Skin epidermis (tissue), 12 donors: Measurements from ENCODE around the gene CFAP100.

Experiments used
- H3K27ac ChIP-seq, 21 experiments: fragments of 200-600 bp; sonication (generic) in 11 of 21; one replicate each; pipeline ENCODE4 v1.5.0; 2020; ENCODE audit warnings: mild to moderate bottlenecking in 3 of 21, inconsistent platforms in 2 of 21, moderate library complexity in 2 of 21
- H3K4me3 ChIP-seq, 7 experiments: fragments of 200-600 bp; sonication (generic) in 2 of 7; one replicate each; pipeline ENCODE4 v1.5.0; 2020; ENCODE audit warnings: inconsistent platforms in 2 of 7, mild to moderate bottlenecking in 2 of 7, moderate library complexity in 1 of 7

The CFAP100 gene

DNA sequence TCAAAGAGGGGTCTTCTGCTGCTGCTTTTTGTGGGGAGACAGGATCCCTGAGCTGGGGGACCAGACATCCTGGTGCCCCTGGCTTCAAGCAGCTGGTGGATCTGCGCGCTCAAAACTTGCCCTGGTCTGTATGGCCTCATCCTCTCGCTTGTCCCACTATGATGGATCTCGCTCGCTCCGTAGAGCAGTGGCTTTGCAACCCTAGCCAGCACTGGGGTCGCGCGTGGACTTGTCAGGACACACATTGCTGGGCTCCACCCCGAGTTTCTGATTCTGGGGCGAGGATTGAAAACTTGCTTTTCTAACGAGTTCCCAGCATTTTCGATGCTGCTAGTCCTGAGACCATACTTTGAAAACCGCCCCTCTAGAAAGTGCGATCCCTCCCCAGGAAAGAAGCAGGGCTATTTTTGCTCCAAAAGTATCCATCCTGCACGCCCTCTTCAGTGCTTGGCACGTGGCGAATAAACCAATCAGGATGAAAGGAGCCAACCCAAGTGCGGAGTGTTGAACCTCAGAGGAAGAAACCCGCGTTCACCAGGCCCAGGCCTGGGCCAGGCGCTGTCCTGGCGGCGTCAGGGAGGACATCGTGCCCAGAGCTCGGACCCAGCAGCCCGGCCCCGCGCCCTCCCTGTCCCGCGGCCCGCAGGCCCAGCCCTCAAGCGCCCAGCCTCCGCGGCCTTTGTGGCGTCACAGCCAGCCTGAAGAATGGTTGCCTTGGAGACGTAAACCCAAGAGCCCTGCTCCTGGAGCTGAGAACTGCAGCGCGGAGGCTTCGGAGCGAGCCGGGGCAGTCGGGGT, at the start of gene CFAP100:
CFAP100 (plus strand) TSS at position 731 of the 798 bp plus-strand sequence. CDS start 1,092 bp downstream, outside the sequence.
- H3K27ac ChIP-seq: no peak within 1 kb of the TSS
- H3K4me3 ChIP-seq: peak within 1 kb of the TSS in 1 of 7 experiments; percentile 1

DNA sequence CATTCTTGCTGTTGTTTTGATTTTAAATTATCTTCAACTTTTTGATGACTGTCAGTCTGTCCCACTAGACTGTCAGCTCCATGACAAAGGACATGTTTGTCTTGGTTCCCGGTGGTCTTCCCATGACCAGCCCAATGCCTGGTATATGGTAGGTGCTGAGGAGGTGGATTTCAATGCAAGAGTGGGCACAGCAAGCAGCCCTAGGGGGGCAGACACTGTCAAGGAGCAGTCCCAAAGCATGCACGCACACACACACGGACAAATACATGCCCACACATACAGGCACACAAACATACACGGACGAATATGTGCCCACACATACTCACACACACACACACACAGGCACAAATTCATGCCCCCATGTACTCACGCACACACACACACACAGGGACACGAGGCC, 49.5 kb upstream of the CFAP100 start:
- no peak overlapping the region for H3K27ac ChIP-seq
- H3K4me3 ChIP-seq: no peak overlapping the region

DNA sequence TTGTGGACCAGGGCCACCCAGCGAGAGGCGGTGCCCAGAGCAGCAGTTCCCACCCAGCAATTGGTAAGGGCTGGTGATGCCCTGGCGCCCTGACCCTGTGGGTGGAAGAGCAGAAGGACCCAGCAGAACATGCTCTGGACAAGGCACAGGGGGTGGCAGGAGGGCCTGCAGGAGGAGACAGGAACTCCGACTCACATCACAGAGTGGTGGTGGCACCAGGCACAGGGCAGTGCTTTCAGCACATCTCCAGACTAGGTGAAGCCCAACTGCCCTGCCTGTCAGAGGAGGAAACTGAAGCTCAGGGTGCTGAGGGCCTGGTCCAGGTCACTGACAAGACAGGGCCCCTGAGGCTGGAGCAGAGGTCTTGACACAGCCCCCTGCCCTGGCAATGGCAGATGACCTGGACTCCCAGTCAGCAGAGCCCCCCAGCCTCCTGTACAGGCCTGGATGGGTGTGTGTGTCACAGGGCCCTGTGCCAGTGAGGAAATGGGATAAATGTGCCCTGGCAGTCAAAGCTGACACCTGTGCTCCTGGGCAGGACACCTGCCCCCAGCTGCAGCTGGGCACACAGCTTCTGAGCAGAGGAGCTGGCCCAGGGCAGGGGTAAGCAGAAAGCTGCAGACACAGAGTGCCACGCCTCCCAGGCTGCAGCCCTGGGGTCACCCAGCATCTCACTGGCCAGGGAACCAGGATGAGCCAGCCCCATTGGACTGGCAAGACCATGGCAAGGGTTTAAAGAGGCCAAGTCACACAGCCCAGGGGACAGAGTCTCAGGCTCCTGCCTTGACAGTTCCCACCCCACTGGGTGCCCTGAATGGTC, 48.9 kb upstream of the CFAP100 start:
- H3K27ac ChIP-seq: no peak overlapping the region

DNA sequence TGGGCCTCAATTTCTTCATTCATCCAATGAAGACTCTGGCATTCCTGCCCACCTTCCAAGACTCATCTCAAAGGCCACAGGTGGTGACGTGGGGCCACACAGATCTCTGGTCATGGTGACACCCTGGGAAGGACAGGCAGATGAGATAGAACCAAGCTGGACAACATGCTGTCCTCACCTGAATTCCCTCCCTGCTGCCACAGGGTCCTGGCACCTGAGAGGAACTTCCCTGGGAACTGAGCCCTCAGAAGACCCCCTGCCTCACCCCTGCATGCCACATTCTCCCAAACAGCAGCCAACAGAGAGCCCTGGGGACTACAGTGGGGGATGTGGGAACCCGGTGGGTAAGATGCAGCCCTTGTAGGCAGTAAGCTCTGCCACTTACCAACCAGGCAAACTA, 48.2 kb upstream of the CFAP100 start:
- no peak overlapping the region for H3K4me3 ChIP-seq
- no peak overlapping the region for H3K27ac ChIP-seq

More for the DNA sequence above, 48.9 kb upstream of the CFAP100 start:
- no peak overlapping the region for H3K4me3 ChIP-seq

DNA sequence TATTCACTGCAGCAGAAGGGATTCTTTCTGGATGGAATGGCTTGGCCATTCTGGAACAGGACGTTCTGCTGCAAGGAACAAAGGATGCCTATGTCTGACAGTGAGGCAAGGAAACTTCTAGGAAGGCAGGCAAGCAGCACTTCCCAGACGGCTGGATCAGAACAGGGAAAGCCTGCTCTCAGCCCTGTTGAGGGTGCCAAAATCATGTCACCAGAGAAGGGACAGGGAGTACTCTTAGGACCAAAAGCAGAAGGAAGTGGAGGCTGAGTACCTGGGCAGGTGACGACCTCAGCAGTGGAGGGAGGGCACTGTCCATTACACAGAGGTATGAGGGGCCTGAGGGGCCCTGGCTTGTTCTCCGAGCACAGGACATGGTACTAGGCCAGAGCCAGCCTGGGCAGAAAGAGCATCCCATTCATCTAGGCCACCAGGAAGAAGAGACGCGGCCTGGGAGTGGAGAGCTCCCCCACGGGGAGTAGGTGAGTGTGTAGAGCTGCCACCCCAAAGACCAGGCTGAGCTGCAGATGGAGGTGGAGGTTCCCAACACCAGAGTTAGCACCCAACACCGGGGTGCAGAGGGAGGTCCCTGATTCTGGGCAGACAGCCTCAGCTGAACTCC, 47.1 kb upstream of the CFAP100 start:
- H3K27ac ChIP-seq: no peak overlapping the region
- no peak overlapping the region for H3K4me3 ChIP-seq

DNA sequence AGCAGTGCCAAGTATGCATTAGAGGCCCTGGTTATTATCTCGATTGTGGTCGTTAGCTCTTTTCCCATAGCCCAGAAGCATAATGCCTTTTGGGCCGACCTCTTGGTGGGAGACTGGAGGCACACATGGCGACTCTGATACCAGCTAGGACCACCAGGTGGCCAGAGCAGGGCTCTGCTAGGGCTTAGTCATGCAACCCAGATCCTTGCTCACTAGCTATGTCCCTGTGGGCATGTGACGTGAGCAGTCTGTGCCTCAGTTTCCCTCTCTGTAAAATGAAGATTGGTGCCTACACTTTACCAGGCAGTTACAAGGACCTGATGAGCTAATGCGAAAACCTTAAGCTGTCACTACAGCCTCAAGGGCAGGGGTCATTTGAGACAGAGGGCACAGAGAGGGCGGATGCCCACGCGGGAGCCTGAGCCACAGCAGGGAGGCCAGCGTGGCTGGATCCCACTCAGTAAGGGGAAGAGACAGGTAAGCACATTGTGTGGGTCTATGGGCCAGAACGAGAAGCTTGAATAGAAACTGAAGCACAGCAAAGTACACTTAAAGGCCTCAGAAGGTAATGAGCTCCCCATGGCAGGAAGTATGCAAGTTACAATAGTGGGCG, 46.3 kb upstream of the CFAP100 start:
- Histone ChIP-seq H3K4me3 (no peak overlapping the region), H3K27ac (no peak overlapping the region)

DNA sequence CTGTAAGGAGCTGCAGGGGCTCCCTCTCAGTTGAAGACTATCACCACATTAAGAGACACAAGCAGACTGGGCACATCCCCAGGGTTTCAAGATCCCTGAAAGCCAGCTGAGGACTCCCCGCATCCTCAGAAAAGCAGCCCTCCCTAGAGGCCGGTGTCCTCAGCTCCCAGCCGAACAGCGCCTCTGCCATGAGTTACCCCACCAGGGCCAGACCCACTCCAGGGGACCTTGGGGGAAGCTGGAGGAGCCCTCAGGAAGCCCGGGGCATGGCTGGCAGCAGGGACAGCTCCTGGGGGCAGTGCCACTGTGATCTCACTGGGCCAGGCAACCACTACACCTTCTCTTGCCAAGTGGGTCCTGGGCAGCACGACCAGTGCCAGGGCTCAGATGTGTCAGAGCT, 45.6 kb upstream of the CFAP100 start:
- Histone ChIP-seq H3K27ac (no peak overlapping the region), H3K4me3 (no peak overlapping the region)

DNA sequence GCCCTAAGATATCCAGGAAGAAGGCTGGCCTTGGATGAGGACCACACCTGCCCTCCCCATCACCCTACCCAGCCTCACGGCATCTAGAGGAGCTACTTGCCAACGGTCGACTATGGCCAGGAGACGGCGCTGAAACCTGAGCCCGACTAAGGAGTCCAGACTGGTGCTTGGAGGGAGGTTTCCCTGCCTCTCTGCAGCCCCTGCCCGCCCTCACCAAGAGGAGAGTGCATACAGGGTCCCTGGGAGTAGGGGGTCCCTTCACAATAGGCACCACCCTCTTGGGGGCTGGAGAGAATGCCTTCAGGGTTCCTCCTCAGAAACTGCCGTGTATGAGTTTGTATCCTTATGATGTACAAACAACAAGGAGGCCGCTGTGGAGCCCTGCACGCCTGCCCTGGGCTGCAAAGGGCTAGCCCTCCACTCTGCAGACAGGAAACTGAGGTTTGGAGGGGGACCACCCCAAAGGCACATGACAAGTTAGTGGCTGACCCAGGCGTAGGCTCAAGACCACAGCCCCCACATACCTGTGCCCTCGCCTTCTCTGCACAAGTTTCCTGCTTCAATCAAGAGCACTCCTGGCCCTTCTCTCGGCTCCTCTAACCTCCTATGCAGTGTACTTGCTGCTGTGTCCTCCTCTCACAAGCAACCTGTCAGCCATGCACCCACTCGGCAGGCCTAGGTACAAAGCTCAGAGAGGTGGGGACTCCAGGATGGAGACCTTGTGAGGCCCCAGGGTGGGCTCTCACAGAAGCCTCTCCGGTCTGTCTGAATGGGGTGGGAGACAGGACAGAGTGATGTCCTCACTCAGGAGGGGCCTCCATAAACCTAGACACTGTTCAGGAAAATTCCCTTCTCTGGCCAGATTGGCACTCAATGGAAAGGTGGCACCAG, 44.9 kb upstream of the CFAP100 start:
- H3K4me3 ChIP-seq: no peak overlapping the region
- H3K27ac ChIP-seq: no peak overlapping the region

DNA sequence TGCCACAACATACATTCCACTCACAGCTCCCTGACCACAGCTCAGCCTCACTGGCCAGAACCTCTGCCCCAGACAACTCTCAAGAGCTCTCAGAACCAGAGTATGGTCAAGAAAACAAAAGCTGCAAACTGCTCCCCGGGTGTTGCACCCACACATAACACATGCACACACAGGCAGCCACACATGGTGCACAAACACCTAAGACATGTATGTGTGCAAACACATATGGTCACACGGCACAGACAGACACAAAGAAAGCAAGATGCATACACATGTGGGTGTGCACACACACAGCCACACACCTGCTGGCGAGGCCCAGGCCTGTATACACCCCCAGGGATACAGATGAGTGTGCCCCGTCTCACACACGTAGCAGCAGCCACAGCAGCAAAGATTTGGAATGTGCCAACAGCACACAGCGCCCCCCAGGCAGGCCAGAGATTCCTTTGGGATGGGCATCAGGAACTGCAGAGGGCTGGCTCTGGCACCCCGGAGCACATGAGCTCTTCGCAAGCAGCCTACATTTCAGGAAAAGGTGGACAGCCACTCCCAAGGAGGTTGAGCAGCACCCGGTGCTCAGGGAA, 44.1 kb upstream of the CFAP100 start:
- Histone ChIP-seq H3K4me3 (no peak overlapping the region), H3K27ac (no peak overlapping the region)

DNA sequence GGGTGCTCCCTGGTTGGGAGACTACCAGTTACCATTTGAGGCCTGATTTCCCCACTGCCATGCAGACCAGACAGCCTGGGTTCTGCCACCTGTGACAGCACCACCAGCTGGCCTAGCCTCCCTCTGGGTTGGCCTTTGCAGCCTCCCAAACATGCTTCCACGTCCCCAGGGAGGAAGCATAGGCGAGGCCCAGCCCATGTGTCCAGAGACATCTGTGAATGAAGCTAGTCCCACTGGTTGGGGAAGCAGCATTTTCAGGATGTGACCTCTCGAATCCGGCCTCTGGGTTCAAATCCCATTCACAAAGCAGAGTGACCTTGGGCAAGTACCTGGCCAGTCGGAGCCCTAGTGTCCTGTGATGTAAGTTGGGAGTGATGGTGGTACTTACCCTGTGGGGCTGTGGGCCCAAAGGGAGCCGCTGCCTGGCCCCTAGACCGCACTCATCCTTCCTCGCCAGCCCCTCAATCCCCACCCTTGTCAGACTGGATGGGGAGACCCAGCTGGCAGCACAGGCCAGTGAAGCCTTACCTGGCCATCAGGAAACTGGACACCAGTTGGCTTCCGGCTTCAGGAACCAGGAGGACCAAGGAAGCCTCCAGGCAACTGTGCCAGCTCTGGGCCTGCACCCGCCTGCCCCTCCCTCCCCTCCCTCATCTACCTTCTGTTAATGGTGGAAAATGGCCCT, 43.5 kb upstream of the CFAP100 start:
- H3K4me3 ChIP-seq: no peak overlapping the region

DNA sequence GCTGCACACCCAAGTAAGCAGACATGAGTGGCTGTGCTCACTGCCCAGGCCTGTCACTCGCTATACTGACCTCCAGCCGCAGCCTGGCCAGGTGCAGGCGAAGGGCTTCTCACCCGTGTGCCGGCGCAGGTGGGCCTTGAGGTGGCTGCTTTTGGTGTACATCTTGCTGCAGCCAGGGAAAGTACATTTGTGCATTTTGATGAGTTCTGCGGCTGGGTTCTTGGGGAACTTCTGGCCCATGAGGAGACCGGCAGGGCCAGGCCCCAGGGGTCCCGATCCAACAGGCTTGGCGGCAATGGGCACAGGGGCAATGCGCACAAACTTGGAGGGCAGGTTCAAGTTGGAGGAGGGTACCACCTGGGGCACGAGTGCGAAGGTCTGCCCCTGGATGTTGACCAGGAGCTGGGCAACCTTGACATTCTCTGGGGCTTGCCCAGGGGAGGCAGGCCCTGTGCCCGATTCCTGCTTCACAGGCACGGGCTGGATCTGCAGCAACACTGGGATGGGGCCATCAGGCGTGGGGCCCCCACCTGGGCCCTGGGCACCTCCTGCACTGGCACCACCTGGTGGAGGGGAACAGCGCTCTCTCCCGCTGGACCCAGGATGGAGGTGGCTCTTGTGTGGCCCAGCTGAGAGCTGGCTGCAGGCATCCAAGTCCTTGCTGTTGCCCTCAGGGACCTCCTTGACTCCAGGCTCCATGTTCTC, 42.8 kb upstream of the CFAP100 start:
- Histone ChIP-seq H3K27ac (no peak overlapping the region), H3K4me3 (no peak overlapping the region)

More for the DNA sequence above, 43.5 kb upstream of the CFAP100 start:
- H3K27ac ChIP-seq: no peak overlapping the region

DNA sequence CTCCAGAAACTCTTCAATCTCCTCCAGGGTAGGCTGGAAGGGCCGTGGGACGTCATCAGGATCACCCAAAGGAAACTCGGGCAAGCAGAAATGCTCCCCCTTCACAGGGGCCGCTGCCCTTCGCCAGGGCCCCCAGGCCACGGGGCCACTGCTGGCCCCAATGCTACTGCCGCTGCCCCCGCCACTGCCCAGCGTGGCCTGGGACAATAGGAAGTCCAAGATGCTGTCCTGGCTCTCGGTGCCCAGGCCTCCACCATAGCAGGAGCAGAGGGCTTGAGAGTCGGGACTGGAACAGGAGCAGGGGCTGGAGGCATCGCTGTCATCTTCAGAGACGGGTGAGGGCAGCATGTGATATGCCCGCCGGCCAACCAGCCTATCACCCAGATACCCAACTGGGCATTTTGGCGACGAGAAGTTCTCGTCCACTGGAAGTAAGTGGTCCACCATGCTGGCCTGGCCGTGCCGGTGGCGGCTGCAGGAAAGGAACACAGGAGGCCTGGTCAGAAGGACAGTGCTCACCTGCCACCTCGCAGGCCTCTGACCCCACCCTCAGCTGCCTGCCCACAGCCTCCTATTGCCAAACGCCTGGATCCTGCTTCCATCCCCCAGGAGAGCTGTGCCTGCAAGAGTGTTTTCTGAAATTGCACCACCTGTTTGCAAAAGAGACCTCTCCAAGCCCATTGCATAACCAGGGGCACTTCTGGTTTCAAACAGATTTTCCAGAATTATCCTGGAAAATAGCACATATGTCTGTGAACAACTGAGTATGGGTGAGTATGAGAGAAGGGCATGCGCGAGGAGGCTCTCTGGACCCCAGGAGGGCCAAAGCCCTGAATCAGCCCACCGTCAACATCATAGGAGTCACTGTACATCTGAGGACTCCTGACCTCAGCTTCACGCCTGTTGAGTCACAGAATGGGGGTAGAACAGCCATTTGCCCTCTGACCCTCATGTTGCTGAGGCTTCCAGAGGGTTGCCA, 41.9 kb upstream of the CFAP100 start:
- Histone ChIP-seq H3K27ac (no peak overlapping the region), H3K4me3 (no peak overlapping the region)

DNA sequence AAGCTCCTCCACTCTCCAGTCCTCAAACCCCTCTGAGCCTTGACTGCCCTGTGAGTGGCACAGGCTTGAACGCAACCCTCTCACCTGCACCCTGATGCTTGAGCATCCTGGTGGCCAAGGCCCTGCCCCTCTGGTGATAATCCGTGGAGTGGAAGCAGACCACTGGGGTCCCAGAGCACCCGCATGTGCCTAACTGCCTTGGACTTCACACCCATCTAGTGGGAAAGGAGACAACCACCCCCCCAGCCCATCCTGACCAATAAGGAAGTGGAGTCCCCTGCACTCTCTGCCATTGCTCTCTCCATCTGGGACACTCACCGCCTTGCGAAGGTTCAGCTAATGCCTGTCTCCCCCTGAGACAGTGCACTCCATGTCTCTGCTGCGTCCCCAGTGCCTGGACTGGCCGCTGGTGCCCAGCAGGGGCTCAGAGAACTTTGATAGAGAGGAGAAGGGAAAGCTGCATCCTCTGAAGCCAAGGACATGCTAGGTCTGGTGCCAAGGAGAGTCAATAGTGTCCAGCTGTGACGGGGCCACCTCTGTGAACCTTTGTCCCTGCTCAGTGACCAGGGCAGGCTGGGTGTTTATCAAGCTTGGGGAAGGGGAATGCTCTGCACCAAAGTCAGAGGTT, 40.9 kb upstream of the CFAP100 start:
- H3K4me3 ChIP-seq: no peak overlapping the region
- no peak overlapping the region for H3K27ac ChIP-seq

DNA sequence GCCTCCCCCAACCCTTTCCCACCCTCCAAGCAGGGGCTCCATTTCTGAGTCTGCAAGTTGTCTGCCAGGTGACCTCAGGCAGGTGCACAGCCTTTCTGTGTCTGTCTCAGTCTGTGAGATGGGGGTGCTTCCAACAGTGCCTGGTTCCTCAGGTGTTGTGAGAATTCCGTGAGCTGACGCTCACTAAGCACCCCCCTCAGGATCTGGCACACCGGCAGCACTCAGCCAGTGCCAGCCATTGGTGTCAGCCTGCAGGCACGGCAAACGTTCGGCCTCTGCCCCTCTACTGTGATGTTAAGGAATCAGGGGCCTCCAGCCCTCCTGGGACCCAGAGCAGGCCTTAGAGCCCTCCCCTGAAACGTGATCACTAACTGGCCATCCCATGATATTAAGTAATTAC, 39.9 kb upstream of the CFAP100 start:
- Histone ChIP-seq H3K27ac (peak overlapping the region in 1 of 21 experiments; percentile 33), H3K4me3 (no peak overlapping the region)

DNA sequence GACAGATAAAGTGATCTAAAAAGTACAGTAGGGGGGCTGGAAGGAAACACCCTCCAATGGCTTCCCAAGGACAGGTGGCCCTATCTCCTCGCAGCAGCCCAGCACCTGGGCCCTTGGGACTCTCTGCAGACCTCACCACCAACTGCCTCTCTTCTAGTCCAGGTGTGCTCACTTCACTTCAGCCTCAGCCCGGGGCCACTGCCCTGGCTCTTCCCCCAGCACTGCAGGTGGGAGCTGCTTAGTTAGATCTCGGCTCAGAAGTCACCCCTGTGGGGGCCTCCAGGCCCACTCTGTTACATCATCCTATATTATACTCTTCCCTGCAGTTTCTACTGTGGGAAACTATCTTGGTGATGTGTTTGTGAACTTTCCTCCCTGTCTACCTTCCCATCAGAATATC, 39.5 kb upstream of the CFAP100 start:
- no peak overlapping the region for H3K4me3 ChIP-seq
- H3K27ac ChIP-seq: peak overlapping the region in 6 of 21 experiments; percentile 4 to 72 (median 42)
